Activated CD8-positive, alpha-beta T cell treated with anti-CD3 and anti-CD28 coated beads for 36 hours (primary cell): ENCODE results near the gene ADPRH. TPM values are rescaled to one million over a fixed set of nuclear protein-coding genes. Genes with fewer than 3 reads are reported as not detected.
A peak's percentile ranks its signal among the peaks of the same experiment; 100 is the strongest.

Experiments
- ATAC-seq: fragments of 200-7000 bp; cut with Tn5 transposase; one replicate; pipeline ENCODE4 v1.10.0; 2021; ENCODE audit warnings: mild to moderate bottlenecking, moderate library complexity
- CTCF ChIA-PET: fragments of 350-600 bp; sonication (Branson Sonifier 250); formaldehyde crosslinking; loops from one replicate; lab custom pipeline; 2021; ENCODE audit warnings: antibody characterized with exemption; lab: Charles Lee
- POLR2A ChIA-PET: fragments of 350-600 bp; sonication (Branson Sonifier 250); formaldehyde crosslinking; loops from one replicate; lab custom pipeline; 2021; ENCODE audit warnings: antibody characterized with exemption; lab: Charles Lee
- DNase-seq: peaks from one replicate; pipeline ENCODE4 v3.0.0-alpha.2; 2020
- H3K27ac Mint-ChIP-seq: one replicate; pipeline ENCODE4 v1.8.0; 2021; ENCODE audit warnings: mild to moderate bottlenecking, mixed read lengths
- H3K27me3 Mint-ChIP-seq: one replicate; pipeline ENCODE4 v1.8.0; 2021; ENCODE audit warnings: mixed read lengths
- H3K36me3 Mint-ChIP-seq: one replicate; pipeline ENCODE4 v1.8.0; 2021; ENCODE audit warnings: low read depth, mixed read lengths
- H3K4me1 Mint-ChIP-seq: one replicate; pipeline ENCODE4 v1.8.0; 2021; ENCODE audit warnings: low read depth, mixed read lengths
- H3K4me3 Mint-ChIP-seq: one replicate; pipeline ENCODE4 v1.8.0; 2021; ENCODE audit warnings: mild to moderate bottlenecking, moderate library complexity, mixed read lengths
- H3K9me3 Mint-ChIP-seq: one replicate; pipeline ENCODE4 v1.8.0; 2021; ENCODE audit warnings: mixed read lengths
- CTCF ChIP-seq: fragments of 200-600 bp; IDR thresholded peaks from one replicate; pipeline ENCODE4 v1.8.0; 2022; ENCODE audit warnings: antibody characterized with exemption, mild to moderate bottlenecking
- intact Hi-C: fragments of 100-400 bp; cut with micrococcal nuclease; formaldehyde crosslinking; loops from one replicate; pipeline ENCODE4 v1.10.0; 2022
- total RNA-seq, 2 experiments: library from RNA; stranded (reverse); gene quantifications; one replicate each; pipeline ENCODE4 v1.2.3, GENCODE V29; 2021

The ADPRH gene
- total RNA-seq: 1 to 10 TPM; 5.7 to 5.9 TPM

GRCh38 chr3:119579366-119580066 lies at the start of gene ADPRH:
TSS of gene ADPRH (plus strand) at chr3:119579492. CDS start at chr3:119582170, 2,678 bp downstream.
- Mint-ChIP-seq H3K36me3 (no peaks in the 10 kb centered on the region), H3K4me1 (peaks cover 20% of the 10 kb centered on the region), H3K27me3 (peaks cover 17% of the 10 kb centered on the region), H3K4me3 (peak within 1 kb of the TSS; percentile 86), H3K27ac (peak within 1 kb of the TSS; percentile 86), H3K9me3 (no peaks in the 10 kb centered on the region)
- ATAC-seq: peak; percentile 79
- intact Hi-C loops: no loop called here
- CTCF ChIA-PET: interaction anchor here (0.9 to 3.3 kb wide), 3 partner anchors 12 to 102 kb away, joined by 3 to 12 read pairs (median 3); partner anchors contain the start of gene CD80
- POLR2A ChIA-PET: interaction anchor here (0.5 to 1.2 kb wide), 4 partner anchors 8 to 98 kb away, joined by 3 to 4 read pairs (median 3); partner anchors contain the start of gene COX17
- no peak for TF ChIP-seq CTCF
- DNase-seq: peak; percentile 74

- no peaks in the 10 kb centered on the region for H3K27me3 Mint-ChIP-seq
- no peak overlapping the region for H3K27ac Mint-ChIP-seq
- TF ChIP-seq CTCF: no peak
- ATAC-seq (no peak), DNase-seq (no peak)
- H3K4me1 Mint-ChIP-seq: no peaks in the 10 kb centered on the region
- peaks cover 16% of the 10 kb centered on the region for H3K36me3 Mint-ChIP-seq
- H3K9me3 Mint-ChIP-seq: no peaks in the 10 kb centered on the region
- H3K4me3 Mint-ChIP-seq: no peak overlapping the region
- POLR2A ChIA-PET: no interaction called here
- intact Hi-C loops: no loop called here
- CTCF ChIA-PET: no interaction called here
Observed at GRCh38 chr3:119529883-119530282, 49.4 kb upstream of the ADPRH start.

- POLR2A ChIA-PET: no interaction called here
- H3K9me3 Mint-ChIP-seq: no peaks in the 10 kb centered on the region
- CTCF ChIA-PET: no interaction called here
- no peak overlapping the region for H3K4me3 Mint-ChIP-seq
- intact Hi-C loops: no loop called here
- H3K4me1 Mint-ChIP-seq: no peaks in the 10 kb centered on the region
- ATAC-seq (no peak), DNase-seq (no peak)
- H3K27me3 Mint-ChIP-seq: no peaks in the 10 kb centered on the region
- TF ChIP-seq CTCF: no peak
- peaks cover 12% of the 10 kb centered on the region for H3K36me3 Mint-ChIP-seq
- H3K27ac Mint-ChIP-seq: no peak overlapping the region
Observed at GRCh38 chr3:119530456-119530855, 48.8 kb upstream of the ADPRH start.

GRCh38 chr3:119531151-119531550 lies 48.1 kb upstream of the ADPRH start:
- no peak overlapping the region for H3K27ac Mint-ChIP-seq
- H3K4me3 Mint-ChIP-seq: no peak overlapping the region
- H3K27me3 Mint-ChIP-seq: no peaks in the 10 kb centered on the region
- ChIA-PET POLR2A (no interaction called here), CTCF (interaction anchor here (1.5 kb wide), 1 partner anchor 150 kb away, joined by 4 read pairs; no protein-coding TSS in a partner anchor)
- H3K9me3 Mint-ChIP-seq: no peaks in the 10 kb centered on the region
- DNase-seq: no peak
- H3K4me1 Mint-ChIP-seq: no peaks in the 10 kb centered on the region
- no peak for ATAC-seq
- intact Hi-C loops: no loop called here
- no peak for TF ChIP-seq CTCF
- peaks cover 7% of the 10 kb centered on the region for H3K36me3 Mint-ChIP-seq

GRCh38 chr3:119534296-119534695 lies 45.0 kb upstream of the ADPRH start:
- DNase-seq: no peak
- intact Hi-C loops: no loop called here

More at GRCh38 chr3:119534296-119534695, 45.0 kb upstream of the ADPRH start:
- no peaks in the 10 kb centered on the region for H3K9me3 Mint-ChIP-seq
- CTCF ChIA-PET: interaction anchor here (1.9 kb wide), 1 partner anchor 25 kb away, joined by 4 read pairs; the partner anchor contains the start of gene CD80
- H3K27me3 Mint-ChIP-seq: no peaks in the 10 kb centered on the region
- peaks cover 5% of the 10 kb centered on the region for H3K36me3 Mint-ChIP-seq
- peaks cover 4% of the 10 kb centered on the region for H3K4me1 Mint-ChIP-seq
- no peak overlapping the region for H3K4me3 Mint-ChIP-seq
- POLR2A ChIA-PET: no interaction called here
- no peak for ATAC-seq
- no peak for TF ChIP-seq CTCF
- no peak overlapping the region for H3K27ac Mint-ChIP-seq
